HepG2 (cell line): Measurements from ENCODE around the gene FAM117B.

Experiments used
- BHLHE40 ChIP-seq: IDR thresholded peaks from 2 replicates; pipeline ENCODE4 v1.6.1; 2011; ENCODE audit warnings: low read length, improper control_type of control experiment
- HCFC1 ChIP-seq: fragments of 150-350 bp; IDR thresholded peaks from 2 replicates; pipeline ENCODE4 v1.6.1; 2014; ENCODE audit warnings: low read depth, low read length
- KDM6A ChIP-seq: IDR thresholded peaks from 2 replicates; pipeline ENCODE4 v1.6.1; 2016; ENCODE audit warnings: low read depth
- POLR2AphosphoS2 ChIP-seq: IDR thresholded peaks from 2 replicates; pipeline ENCODE4 v1.6.1; 2011; ENCODE audit warnings: low read depth, low read length, improper control_type of control experiment
- POLR2AphosphoS5 ChIP-seq: IDR thresholded peaks from 2 replicates; pipeline ENCODE4 v1.6.1; 2012; ENCODE audit warnings: low read depth, low read length
- ZNF543 ChIP-seq: sonication (generic); formaldehyde crosslinking; IDR thresholded peaks from 2 replicates; pipeline ENCODE4 v1.4.0; 2020; ENCODE audit warnings: mild to moderate bottlenecking, missing genetic modification reagents
- ZZZ3 ChIP-seq: sonication (generic); formaldehyde crosslinking; IDR thresholded peaks from 2 replicates; pipeline ENCODE4 v1.4.0; 2020; ENCODE audit warnings: missing genetic modification reagents, mild to moderate bottlenecking, borderline replicate concordance
- TF ChIP-seq, protein P1 (sequence below), 2 experiments: IDR thresholded peaks; 2 replicates each; pipeline ENCODE4 v1.6.1; 2011 to 2012; ENCODE audit warnings: low read length in 2 of 2, borderline replicate concordance in 1 of 2, low read depth in 1 of 2, mild to moderate bottlenecking in 1 of 2, moderate library complexity in 1 of 2

DNA sequence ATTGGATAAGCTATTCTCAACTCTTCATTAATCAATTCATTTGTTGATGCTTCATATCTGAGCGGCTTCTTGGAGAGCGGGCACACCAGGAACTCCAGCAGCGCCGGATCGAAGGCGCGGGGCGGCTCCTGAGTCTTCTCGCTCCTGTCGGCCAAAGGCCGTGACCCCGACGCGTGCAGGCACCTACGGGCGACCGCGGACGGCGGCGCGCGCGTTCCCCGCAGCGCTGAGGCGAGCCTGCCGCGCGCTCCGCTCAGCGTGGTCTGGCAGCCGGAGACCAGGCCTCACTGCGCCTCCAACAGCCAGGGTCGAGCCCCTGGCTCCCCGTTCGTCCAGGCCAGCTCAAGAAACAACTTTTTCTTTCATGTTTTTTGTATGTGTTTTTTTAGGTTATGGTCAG, 139.3 kb downstream of the FAM117B start:
- no peak for TF ChIP-seq BHLHE40
- TF ChIP-seq HCFC1: no peak
- TF ChIP-seq KDM6A (CRISPR knock-in tag): no peak
- TF ChIP-seq ZNF543 (CRISPR knock-in tag): no peak
- no peak for TF ChIP-seq POLR2AphosphoS2
- no peak for TF ChIP-seq ZZZ3 (CRISPR knock-in tag)
- TF ChIP-seq, protein P1, sequence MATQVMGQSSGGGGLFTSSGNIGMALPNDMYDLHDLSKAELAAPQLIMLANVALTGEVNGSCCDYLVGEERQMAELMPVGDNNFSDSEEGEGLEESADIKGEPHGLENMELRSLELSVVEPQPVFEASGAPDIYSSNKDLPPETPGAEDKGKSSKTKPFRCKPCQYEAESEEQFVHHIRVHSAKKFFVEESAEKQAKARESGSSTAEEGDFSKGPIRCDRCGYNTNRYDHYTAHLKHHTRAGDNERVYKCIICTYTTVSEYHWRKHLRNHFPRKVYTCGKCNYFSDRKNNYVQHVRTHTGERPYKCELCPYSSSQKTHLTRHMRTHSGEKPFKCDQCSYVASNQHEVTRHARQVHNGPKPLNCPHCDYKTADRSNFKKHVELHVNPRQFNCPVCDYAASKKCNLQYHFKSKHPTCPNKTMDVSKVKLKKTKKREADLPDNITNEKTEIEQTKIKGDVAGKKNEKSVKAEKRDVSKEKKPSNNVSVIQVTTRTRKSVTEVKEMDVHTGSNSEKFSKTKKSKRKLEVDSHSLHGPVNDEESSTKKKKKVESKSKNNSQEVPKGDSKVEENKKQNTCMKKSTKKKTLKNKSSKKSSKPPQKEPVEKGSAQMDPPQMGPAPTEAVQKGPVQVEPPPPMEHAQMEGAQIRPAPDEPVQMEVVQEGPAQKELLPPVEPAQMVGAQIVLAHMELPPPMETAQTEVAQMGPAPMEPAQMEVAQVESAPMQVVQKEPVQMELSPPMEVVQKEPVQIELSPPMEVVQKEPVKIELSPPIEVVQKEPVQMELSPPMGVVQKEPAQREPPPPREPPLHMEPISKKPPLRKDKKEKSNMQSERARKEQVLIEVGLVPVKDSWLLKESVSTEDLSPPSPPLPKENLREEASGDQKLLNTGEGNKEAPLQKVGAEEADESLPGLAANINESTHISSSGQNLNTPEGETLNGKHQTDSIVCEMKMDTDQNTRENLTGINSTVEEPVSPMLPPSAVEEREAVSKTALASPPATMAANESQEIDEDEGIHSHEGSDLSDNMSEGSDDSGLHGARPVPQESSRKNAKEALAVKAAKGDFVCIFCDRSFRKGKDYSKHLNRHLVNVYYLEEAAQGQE (IDR thresholded peaks at IDR 0.05; ENCODE audit: borderline replicate concordance in 1 of 2, low read depth in 1 of 2, low read length in 2 of 2): no peak
- TF ChIP-seq POLR2AphosphoS5: no peak
